Endothelial cell of umbilical vein (primary cell): Measurements from ENCODE around the gene OR10A6. TPM values are rescaled to one million over a fixed set of nuclear protein-coding genes. Genes with fewer than 3 reads are reported as not detected.

Experiments
- BruUV-seq: library from RNA; stranded (reverse); fragments of 400-500 nt; replicated peaks from 2 replicates; lab custom pipeline; 2021; lab: Mats Ljungman, UMichigan
- CTCF ChIA-PET: fragments of 300-600, 350-600 bp; sonication (Branson Sonifier 250); formaldehyde crosslinking; loops from one replicate; lab custom pipeline; 2021; ENCODE audit warnings: antibody characterized with exemption, inconsistent platforms; lab: Charles Lee
- POLR2A ChIA-PET: fragments of 300-600, 350-600 bp; sonication (Branson Sonifier 250); formaldehyde crosslinking; loops from one replicate; lab custom pipeline; 2021; ENCODE audit warnings: antibody characterized with exemption, inconsistent platforms; lab: Charles Lee
- DNase-seq: peaks from one replicate; pipeline ENCODE4 v3.0.0-alpha.2; 2011; ENCODE audit warnings: low read depth, low spot score
- FAIRE-seq: peaks from 2 replicates; lab custom pipeline; 2011; peaks lifted over from hg19 to GRCh38; lab: Jason Lieb, UNC
- H2AFZ ChIP-seq: 2 replicates; pipeline ENCODE4 v1.6.0; 2012; ENCODE audit warnings: low read depth, low read length, control low read depth, inconsistent platforms
- H3K27ac ChIP-seq: 2 replicates; pipeline ENCODE4 v1.5.1; 2011; ENCODE audit warnings: low read depth, mild to moderate bottlenecking, control low read depth, low read length, moderate library complexity; ENCODE audit not compliant: insufficient read depth
- H3K27me3 ChIP-seq, 2 experiments: 2 replicates each; pipeline versions ENCODE4 v1.6.0 to v1.6.1; 2011; ENCODE audit warnings: low read length in 2 of 2, mixed read lengths in 1 of 2; ENCODE audit not compliant: control insufficient read depth in 2 of 2, insufficient read depth in 2 of 2
- H3K36me3 ChIP-seq, 2 experiments: 2 replicates in 1 of 2; 3 replicates in 1 of 2; pipeline ENCODE4 v1.5.1; 2011; ENCODE audit warnings: low read length in 2 of 2, mild to moderate bottlenecking in 1 of 2, moderate library complexity in 1 of 2; ENCODE audit not compliant: control insufficient read depth in 2 of 2, insufficient read depth in 2 of 2; ENCODE audit errors: extremely low read depth in 1 of 2
- H3K4me1 ChIP-seq: 3 replicates; pipeline ENCODE4 v1.5.1; 2011; ENCODE audit warnings: mild to moderate bottlenecking, low read length; ENCODE audit not compliant: control insufficient read depth, insufficient read depth; ENCODE audit errors: extremely low read depth
- H3K4me2 ChIP-seq: 2 replicates; pipeline ENCODE4 v1.6.1; 2011; ENCODE audit warnings: low read length, control low read depth, mixed read lengths; ENCODE audit not compliant: insufficient read depth
- H3K4me3 ChIP-seq, 3 experiments: fragments of 200-600 bp in 1 of 3; sonication (generic), shearing (Covaris generic) in 1 of 3; replicated peaks in 1 of 3; 2 replicates each; pipeline ENCODE4 v1.5.1; 2011 to 2016; ENCODE audit warnings: control low read depth in 3 of 3, low read length in 3 of 3, mild to moderate bottlenecking in 2 of 3, inconsistent platforms in 1 of 3, low read depth in 1 of 3, moderate library complexity in 1 of 3; ENCODE audit not compliant: insufficient read depth in 1 of 3
- H3K79me2 ChIP-seq: 2 replicates; pipeline ENCODE4 v1.6.0; 2012; ENCODE audit warnings: low read length, inconsistent platforms; ENCODE audit not compliant: control insufficient read depth, insufficient read depth
- H3K9ac ChIP-seq: replicated peaks from 2 replicates; pipeline ENCODE3; 2011; ENCODE audit warnings: low read length, control low read depth; ENCODE audit not compliant: insufficient read depth; ENCODE audit errors: extremely low read depth
- H3K9me1 ChIP-seq: replicated peaks from 3 replicates; pipeline ENCODE4 v1.6.0; 2011; ENCODE audit warnings: mild to moderate bottlenecking, low read length; ENCODE audit not compliant: control insufficient read depth, insufficient read depth; ENCODE audit errors: extremely low read depth
- H3K9me3 ChIP-seq: replicated peaks from 2 replicates; pipeline ENCODE4 v1.5.1; 2012; ENCODE audit warnings: low read length, inconsistent platforms; ENCODE audit not compliant: control insufficient read depth, insufficient read depth
- H4K20me1 ChIP-seq: replicated peaks from 2 replicates; pipeline ENCODE3; 2011; ENCODE audit warnings: mild to moderate bottlenecking, low read length; ENCODE audit not compliant: control insufficient read depth, insufficient read depth; ENCODE audit errors: extremely low read depth
- CTCF ChIP-seq, 2 donors: IDR thresholded peaks; 1 replicate in 1 of 2; 2 replicates in 1 of 2; pipeline ENCODE4 v1.5.1; 2011; ENCODE audit warnings: low read length in 2 of 2, mild to moderate bottlenecking in 2 of 2, moderate library complexity in 2 of 2, control low read depth in 1 of 2, inconsistent platforms in 1 of 2, low read depth in 1 of 2; ENCODE audit not compliant: insufficient read depth in 1 of 2; ENCODE audit errors: extremely low read depth in 1 of 2
- EZH2 ChIP-seq: IDR thresholded peaks from 2 replicates; pipeline ENCODE4 v1.6.1; 2012; ENCODE audit warnings: borderline replicate concordance, low read depth, mild to moderate bottlenecking, moderate library complexity, low read length, inconsistent platforms; ENCODE audit not compliant: severe bottlenecking
- FOS ChIP-seq: IDR thresholded peaks from 2 replicates; pipeline ENCODE4 v1.6.1; 2011; ENCODE audit warnings: mild to moderate bottlenecking, low read length, moderate library complexity, borderline replicate concordance; ENCODE audit not compliant: insufficient read depth
- GATA2 ChIP-seq: IDR thresholded peaks from 2 replicates; pipeline ENCODE4 v1.7.0; 2011; ENCODE audit warnings: low read depth, mild to moderate bottlenecking, moderate library complexity, mixed read lengths, low read length; ENCODE audit not compliant: insufficient read length, insufficient read depth
- JUN ChIP-seq: IDR thresholded peaks from 2 replicates; pipeline ENCODE4 v1.6.1; 2011; ENCODE audit warnings: borderline replicate concordance, low read depth; ENCODE audit not compliant: insufficient read length, insufficient read depth
- MYC ChIP-seq: IDR thresholded peaks from one replicate; pipeline ENCODE4 v1.6.1; 2011; ENCODE audit warnings: mild to moderate bottlenecking, low read depth, low read length
- POLR2A ChIP-seq: IDR thresholded peaks from 2 replicates; pipeline ENCODE4 v1.6.1; 2012; ENCODE audit warnings: low read depth, mild to moderate bottlenecking, control low read depth, low read length
- dilution Hi-C: fragments of 300-500 bp; cut with MboI; formaldehyde crosslinking; loops from one replicate; pipeline ENCODE4 v1.15.0; 2019; ENCODE audit warnings: low sequenced_read_pairs; ENCODE audit not compliant: extremely low pct_ligation_motif_present
- intact Hi-C: fragments of 100-400 bp; cut with micrococcal nuclease; formaldehyde crosslinking; loops from one replicate; pipeline ENCODE4 v1.10.0; 2022
- polyA plus RNA-seq, 4 experiments: library from polyadenylated mRNA; depleted of rRNA in 3 of 4; stranded (reverse) in 3 of 4; unstranded in 1 of 4; fragments of >200 nt; gene quantifications; 2 replicates each; pipeline versions ENCODE4 v1.2.1 to v1.2.3, GENCODE V29; 2011 to 2012; ENCODE audit warnings: missing spikeins in 1 of 4
- total RNA-seq: library from RNA; stranded (reverse); gene quantifications from 2 replicates; pipeline ENCODE4 v1.2.3, GENCODE V29; 2021
- TF ChIP-seq, protein P1 (sequence below): IDR thresholded peaks from 2 replicates; pipeline ENCODE4 v1.6.1; 2011; ENCODE audit not compliant: insufficient read depth, insufficient read length

Gene OR10A6
- total and polyA plus RNA-seq, 2 donors (not counting 3 experiments of a cell fraction or from before 2014, with no cell fraction given), result not detected

GRCh38 chr11:7973011-7973410 is 41.9 kb upstream of the OR10A6 start:
- H3K79me2 ChIP-seq, result no peaks in the 10 kb centered on the region
- H3K4me1 ChIP-seq, result peaks cover 24% of the 10 kb centered on the region
- no peak overlapping the region for H2AFZ ChIP-seq
- no peaks in the 10 kb centered on the region for H4K20me1 ChIP-seq
- TF ChIP-seq POLR2A, result no peak
- no peak for TF ChIP-seq MYC
- TF ChIP-seq, protein P1, sequence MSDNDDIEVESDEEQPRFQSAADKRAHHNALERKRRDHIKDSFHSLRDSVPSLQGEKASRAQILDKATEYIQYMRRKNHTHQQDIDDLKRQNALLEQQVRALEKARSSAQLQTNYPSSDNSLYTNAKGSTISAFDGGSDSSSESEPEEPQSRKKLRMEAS, result no peak
- TF ChIP-seq FOS, result no peak
- TF ChIP-seq EZH2, result no peak
- TF ChIP-seq CTCF (IDR thresholded peaks at IDR 0.05; ENCODE audit: extremely low read depth in 1 of 2, insufficient read depth in 1 of 2, low read depth in 1 of 2, low read length in 2 of 2), result no peak
- FAIRE-seq, result no peak
- H3K4me3 ChIP-seq, result no peak overlapping the region
- no peak overlapping the region for H3K4me2 ChIP-seq
- CTCF ChIA-PET, result interaction anchor here (1.4 kb wide), 1 partner anchor 13 kb away, joined by 5 read pairs; the partner anchor contains the start of gene EIF3F
- intact Hi-C loops (no loop called here), dilution Hi-C loops (no loop called here)
- H3K9me1 ChIP-seq, result no peaks in the 10 kb centered on the region
- H3K27ac ChIP-seq, result no peak overlapping the region
- no peak overlapping the region for H3K9ac ChIP-seq
- no peak for DNase-seq
- H3K27me3 ChIP-seq, result no peaks in the 10 kb centered on the region
- no peaks in the 10 kb centered on the region for H3K36me3 ChIP-seq
- BruUV-seq, result no TSS peak
- H3K9me3 ChIP-seq, result no peaks in the 10 kb centered on the region
- POLR2A ChIA-PET, result no interaction called here

- Histone ChIP-seq H3K4me2 (no peak overlapping the region), H3K27ac (no peak overlapping the region)
These were observed 40.8 kb upstream of the OR10A6 start for GRCh38 chr11:7971846-7972245.

More at GRCh38 chr11:7971846-7972245, 40.8 kb upstream of the OR10A6 start:
- CTCF ChIA-PET, result interaction anchor here (1.5 kb wide), 1 partner anchor 79 kb away, joined by 3 read pairs; no protein-coding TSS in a partner anchor
- intact Hi-C loops, result no loop called here
- peaks cover 13% of the 10 kb centered on the region for H3K4me1 ChIP-seq
- no peak overlapping the region for H2AFZ ChIP-seq
- H3K36me3 ChIP-seq, result no peaks in the 10 kb centered on the region
- H3K9me3 ChIP-seq, result no peaks in the 10 kb centered on the region
- FAIRE-seq (no peak), DNase-seq (no peak)
- no TSS peak for BruUV-seq
- dilution Hi-C loops, result no loop called here
- POLR2A ChIA-PET, result no interaction called here
- TF ChIP-seq JUN (no peak), GATA2 (no peak), FOS (no peak), MYC (no peak), CTCF (IDR thresholded peaks at IDR 0.05; ENCODE audit: extremely low read depth in 1 of 2, insufficient read depth in 1 of 2, low read depth in 1 of 2, low read length in 2 of 2) (no peak), EZH2 (no peak)
- H4K20me1 ChIP-seq, result no peaks in the 10 kb centered on the region
- H3K79me2 ChIP-seq, result no peaks in the 10 kb centered on the region
- no peak overlapping the region for H3K4me3 ChIP-seq
- no peaks in the 10 kb centered on the region for H3K9me1 ChIP-seq
- no peaks in the 10 kb centered on the region for H3K27me3 ChIP-seq
- no peak overlapping the region for H3K9ac ChIP-seq
